Skin epidermis (tissue), 12 donors: ENCODE results near the gene TTYH3.
"Not testable (repeated sequence)": the region's sequence is repeated elsewhere in the genome, so short reads cannot be mapped to it uniquely, and the experiment has no call there.

Experiments
- H3K27ac ChIP-seq, 21 experiments: fragments of 200-600 bp; sonication (generic) in 11 of 21; one replicate each; pipeline ENCODE4 v1.5.0; 2020; ENCODE audit warnings: mild to moderate bottlenecking in 3 of 21, inconsistent platforms in 2 of 21, moderate library complexity in 2 of 21
- H3K4me3 ChIP-seq, 7 experiments: fragments of 200-600 bp; sonication (generic) in 2 of 7; one replicate each; pipeline ENCODE4 v1.5.0; 2020; ENCODE audit warnings: inconsistent platforms in 2 of 7, mild to moderate bottlenecking in 2 of 7, moderate library complexity in 1 of 7

TTYH3 gene

DNA sequence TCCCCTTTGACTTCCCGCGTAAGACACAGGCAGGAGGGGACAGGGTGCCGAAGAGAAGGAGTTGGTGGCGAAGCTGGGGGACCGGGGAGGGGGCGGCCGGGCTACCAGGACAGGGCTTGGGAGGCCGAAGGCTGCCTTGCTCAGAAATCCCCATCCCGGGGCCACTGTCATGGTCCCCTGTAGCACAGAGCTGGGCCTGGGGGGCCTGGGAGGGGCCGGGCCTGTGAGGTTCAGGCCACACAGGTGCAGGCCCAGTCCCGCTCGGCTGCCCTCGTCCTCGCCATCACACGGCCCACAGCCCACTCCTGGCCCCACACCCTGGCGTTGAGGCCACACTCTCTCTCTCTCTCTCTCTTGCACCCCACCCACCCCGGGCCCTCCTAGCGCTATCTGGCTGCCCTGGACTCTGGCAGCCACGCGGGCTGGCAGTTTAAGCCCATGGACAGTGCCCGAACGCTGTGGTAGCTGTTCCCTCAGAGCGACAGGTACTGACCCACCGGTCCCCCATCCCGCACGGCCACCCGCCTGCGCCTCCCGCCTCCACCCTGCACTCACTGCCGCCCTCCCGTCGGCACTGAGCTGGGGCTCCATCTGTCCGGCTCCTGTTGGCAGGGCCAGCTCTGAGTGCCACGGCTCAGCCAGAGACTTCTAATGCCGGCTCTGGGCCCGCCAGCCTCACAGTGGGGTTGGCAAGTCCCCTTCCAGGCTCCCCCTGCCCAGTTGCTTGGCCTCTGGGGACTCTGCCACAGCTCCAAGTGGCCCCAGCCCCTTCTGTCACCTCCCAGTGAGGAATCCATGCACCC, 28.0 kb downstream of the TTYH3 start:
- no peak overlapping the region for H3K27ac ChIP-seq
- no peak overlapping the region for H3K4me3 ChIP-seq

DNA sequence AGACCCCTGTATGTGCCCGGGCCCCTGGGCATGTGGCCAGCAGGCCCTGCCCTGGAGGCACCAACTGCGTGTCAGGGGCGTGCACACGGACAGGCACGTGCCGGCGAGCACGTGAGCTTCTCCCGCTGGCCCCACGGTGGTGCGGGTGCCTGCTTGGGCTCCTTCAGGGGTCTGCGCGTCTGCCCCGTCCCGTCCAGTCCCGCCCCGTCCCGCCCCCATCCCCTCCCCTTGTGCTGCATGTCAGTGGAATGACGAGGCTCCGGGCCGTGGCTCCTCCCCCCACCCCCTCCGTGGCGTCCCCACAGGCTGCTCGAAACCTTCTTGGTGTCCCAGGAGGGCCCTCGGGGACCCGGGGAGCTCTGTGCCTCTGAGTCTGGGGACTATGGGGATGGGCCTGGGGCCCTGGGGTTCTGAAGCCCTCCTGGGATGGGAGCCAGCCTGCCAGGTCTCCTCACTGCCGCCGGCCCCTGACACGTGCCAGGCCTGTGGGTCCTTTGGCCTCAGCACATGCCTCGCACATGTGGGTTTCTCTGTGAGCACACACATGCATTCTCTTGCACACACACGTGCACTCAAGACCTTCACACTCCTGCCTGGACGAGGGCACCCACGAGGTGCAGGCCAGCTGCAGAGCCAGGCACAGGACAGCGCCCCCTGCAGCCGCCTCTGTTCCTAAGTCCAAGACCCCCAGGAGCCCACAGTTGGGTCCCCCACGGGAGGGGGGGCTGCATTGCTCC, 28.7 kb downstream of the TTYH3 start:
- Histone ChIP-seq H3K27ac (no peak overlapping the region), H3K4me3 (no peak overlapping the region)

DNA sequence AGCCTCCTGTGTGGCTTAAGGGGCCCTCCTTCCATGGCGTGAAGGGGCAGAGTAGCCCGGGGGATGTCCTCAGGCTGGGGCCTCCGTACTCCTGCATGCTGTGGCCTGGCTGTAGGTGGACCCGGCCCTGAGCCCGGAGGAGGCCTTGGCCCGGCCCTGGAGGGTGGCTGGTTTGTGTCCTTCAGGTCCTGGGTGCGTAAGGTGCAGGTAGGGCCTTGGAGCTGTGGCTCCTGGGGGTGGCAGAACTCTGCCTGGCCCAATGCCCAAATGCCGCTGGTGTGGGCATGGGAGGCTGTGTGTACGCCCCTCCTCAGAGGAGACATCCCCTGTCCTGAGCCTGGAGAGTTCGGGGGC, 29.3 kb downstream of the TTYH3 start:
- no peak overlapping the region for H3K27ac ChIP-seq
- H3K4me3 ChIP-seq, result no peak overlapping the region

DNA sequence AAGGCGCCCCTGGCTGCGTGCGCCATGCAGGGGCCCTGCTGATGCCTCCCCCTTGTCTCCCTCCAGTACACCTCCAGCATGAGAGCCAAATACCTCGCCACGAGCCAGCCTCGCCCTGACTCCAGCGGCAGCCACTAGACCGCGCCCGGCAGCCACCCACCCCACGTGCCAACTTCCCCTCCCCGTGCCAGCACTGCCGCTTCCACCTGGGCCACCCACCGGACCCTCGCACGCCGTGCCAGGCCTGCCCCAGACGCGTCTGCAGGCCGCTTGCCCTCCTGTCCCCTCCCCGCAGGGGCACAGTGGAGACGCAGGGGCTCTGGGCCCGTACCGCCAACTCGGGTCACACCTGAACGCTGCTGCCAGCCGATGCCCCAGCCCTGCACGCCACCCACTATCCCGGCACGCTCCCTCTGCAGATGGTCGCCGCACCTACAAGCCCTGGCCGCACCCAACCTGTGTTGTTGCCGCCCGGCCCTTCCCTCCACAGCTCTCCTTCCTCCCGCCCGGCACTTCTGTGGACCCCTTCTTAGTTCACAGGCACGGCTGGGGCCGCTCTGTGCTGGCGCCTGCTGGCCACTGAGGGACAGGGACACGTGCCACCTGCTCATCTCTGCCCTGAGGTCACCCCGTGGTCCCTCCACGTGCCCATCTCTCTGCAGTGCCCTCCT, 30.0 kb downstream of the TTYH3 start:
- no peak overlapping the region for H3K27ac ChIP-seq
- no peak overlapping the region for H3K4me3 ChIP-seq

DNA sequence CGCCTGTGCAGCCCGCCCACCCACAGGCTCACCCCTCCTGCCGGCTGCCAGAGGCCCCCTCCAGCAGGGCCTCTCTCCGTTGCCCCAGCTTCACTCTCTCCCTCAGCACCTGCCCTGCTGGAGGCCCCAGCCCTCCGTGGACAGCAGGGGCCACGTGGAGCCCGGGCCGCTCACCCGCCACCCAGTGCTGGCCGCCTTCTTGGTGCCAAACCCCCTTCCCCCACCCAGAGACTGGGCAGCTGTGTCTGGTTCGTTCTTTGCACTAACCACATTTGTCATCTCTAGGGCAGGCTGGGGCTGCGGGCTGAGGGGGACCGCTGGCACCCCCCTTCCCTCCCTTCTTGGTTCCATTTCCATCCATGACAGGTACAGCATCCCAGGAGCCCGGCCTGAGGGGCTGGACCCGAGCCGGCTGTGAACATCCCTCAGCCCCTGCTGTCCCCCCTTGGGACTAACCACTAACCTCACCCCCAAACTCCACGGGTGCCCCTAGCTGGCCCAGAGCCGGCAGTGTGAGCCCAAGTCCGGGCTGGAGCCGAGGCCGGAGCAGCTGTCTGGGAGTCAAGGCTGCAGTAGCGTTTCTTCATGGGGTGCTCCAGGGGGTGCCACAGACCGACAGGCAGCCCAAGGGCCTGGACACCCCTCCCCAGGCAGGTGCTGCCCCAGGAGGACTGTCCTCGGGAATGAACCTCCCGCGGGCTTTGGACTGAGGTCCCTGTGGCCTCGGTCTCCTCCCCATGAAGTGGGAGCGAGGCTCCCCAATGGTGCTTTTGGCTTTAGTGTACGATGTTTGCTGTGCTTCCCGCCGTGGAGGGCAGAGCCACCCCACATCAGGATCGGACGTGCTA, 30.7 kb downstream of the TTYH3 start:
- Histone ChIP-seq H3K27ac (peak overlapping the region in 1 of 21 experiments; percentile 33), H3K4me3 (no peak overlapping the region)

DNA sequence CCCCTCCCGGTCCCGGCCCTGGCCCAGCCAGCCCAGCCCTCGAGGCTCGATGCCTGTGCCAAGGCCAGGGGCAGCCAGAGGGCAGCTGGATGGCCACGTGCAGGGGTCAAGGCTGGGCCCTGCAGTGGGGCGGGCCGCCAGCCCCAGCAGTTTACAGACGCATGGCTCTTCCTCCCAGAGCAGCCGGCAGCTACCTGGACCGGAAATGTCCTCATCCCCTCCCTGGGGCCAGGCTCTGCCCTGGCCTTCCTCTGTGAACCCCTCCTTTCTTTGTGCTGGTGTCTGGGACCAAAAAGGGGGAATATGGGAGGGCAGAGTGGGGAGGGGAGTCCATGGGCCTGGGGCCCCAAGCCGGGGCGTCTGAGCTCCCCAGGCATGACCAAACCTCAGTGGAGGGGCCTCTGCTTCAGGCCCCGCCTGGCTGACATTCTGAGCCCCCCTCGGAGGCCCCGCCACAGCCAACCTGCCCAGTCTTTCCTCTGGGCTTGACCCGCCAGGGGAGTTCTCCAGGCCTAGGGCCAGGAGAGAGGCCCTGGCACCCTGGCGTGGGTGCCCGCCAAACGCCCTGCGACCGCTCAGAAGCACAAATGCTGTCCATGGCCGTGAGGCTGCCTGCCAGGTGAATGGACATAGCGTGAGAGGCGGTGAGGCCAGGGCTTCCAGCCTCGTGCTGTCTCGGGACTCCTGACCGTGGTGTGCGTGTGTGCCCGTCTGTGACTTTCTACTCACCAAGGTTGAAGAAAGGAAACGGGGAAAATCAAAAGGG, 31.5 kb downstream of the TTYH3 start:
- H3K4me3 ChIP-seq, result no peak overlapping the region
- H3K27ac ChIP-seq, result peak overlapping the region in 1 of 21 experiments; percentile 33

DNA sequence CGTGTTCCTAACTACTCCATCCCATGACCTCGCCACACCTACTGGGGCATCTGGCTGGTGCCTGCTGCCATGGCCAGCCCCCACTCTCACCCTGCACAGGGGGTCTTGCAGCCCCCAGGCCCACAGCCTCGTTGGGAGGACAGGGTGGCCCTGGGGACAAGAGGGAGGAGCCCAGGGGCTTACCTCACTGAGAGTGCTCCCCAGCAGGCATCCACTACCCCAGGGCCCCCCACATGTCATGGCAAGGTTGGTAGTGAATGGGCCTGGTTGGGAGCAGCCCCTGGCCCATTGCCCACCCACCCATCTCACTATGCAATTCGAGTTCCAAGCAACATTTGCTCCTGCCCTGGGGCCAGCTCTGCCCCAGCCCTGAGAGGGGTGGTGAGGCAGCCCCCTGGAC, 32.2 kb downstream of the TTYH3 start:
- no peak overlapping the region for H3K4me3 ChIP-seq
- no peak overlapping the region for H3K27ac ChIP-seq

DNA sequence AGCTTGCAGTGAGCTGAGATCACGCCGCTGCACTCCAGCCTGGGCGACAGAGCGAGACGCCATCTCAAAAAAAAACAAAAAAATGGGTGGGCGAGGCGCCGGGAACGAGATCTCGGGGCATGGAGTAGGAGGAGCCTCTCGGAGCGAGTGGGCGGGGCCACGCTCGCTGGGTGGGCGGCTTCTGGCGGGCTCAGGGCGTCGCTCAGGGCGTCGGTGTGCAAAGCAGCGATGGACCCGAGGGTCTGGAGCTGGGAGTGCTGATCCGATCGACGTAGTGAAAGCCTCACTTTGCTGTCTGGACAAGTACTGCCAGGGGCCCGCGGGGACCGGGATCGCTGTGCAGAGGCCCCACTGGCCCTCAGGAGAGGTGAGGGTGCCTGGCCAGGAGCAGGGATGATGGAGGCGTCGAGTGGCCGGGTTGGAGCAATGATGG, 33.6 kb downstream of the TTYH3 start:
- Histone ChIP-seq H3K4me3 (no peak overlapping the region), H3K27ac (no peak overlapping the region)

DNA sequence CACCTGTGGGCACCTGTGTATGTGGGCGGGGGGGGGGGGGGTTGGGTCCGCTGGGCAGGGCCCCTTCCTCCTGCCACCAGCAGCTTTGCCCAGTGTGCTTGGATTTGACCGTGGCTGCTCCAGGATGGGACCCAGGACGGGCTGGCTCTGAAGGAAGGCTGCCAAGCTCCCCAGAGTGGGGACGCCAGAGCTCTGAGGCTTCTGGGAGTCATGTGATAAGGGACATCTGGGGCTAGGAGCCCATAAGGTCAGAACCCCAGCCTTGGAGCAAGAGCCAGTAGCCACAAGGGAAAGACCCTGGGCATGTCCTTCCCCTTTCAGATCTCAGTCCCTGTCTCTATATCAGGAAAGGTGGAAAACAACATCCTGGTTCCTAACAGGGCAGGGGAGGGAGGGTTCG, 34.4 kb downstream of the TTYH3 start:
- Histone ChIP-seq H3K27ac (no peak overlapping the region), H3K4me3 (no peak overlapping the region)

DNA sequence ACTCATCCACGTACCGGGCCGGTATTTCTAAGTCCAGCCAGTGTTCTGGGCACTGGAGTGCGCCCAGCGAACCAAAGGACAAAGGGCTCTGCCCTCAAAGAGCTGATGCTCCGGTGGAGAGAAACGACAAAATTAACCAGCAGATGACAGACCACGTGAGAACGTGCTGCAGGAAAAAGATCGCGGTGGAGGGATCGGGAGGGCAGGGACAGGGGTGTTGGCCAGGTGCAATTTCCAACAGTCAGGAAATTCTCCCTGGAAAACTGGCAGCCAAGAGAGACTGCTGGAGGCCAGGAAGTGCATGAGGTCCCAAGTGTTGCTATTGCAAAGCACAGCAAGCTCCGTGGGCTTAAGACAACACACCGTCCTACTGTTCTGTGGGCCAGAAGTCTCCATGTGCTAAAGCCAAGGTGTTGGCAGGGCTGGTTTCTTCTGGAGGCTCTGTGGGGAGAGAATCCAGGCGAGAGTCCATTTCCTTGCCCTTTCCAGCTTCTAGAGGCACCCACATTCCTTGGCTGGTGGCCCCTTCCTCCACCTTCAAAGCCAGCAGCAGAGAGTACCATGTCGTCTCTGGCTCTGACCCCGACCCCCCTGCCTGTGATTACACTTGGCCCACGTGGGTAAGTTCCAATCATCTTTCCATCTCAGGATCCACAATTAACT, 34.9 kb downstream of the TTYH3 start:
- Histone ChIP-seq H3K4me3 (no peak overlapping the region), H3K27ac (no peak overlapping the region)

DNA sequence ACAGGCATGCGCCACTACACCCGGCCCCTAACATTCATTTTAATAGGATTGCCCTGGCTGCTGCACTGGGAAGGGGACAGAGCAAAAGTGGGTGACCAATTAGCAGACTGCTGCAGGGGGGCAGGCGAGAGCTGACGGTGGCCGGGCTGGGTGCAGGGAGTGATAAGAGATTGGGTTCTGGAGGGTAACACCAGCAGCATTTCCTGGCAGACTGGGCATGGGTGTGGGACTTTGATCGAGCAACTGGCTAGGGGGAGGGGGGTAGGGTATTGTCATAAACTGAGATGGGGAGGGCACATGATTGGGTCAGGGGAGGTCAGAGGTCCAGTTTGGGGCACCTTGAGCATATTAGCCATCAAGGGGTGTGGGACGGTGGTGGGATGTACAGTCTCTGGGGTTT, 36.1 kb downstream of the TTYH3 start:
- Histone ChIP-seq H3K4me3 (no peak overlapping the region), H3K27ac (no peak overlapping the region)

DNA sequence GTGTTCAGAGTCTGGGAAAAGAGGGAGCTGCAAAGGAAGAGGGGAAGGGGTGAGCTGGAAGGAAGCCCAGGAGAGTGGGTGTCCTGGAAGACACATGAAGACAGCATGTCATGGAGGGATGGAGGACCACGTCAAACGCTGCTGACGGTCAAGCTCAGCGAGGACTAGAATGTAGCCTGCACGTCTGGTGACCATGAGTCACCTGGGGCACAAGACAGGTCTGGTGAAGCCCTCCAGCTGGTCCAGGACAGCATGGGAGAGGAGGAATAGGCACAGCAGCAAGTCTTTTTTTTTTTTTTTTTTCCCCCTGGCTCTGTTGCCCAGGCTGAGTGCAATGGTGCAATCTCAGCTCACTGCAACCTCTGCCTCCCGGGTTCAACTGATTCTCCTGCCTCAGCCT, 36.6 kb downstream of the TTYH3 start:
- Histone ChIP-seq H3K27ac (no peak overlapping the region), H3K4me3 (no peak overlapping the region)

DNA sequence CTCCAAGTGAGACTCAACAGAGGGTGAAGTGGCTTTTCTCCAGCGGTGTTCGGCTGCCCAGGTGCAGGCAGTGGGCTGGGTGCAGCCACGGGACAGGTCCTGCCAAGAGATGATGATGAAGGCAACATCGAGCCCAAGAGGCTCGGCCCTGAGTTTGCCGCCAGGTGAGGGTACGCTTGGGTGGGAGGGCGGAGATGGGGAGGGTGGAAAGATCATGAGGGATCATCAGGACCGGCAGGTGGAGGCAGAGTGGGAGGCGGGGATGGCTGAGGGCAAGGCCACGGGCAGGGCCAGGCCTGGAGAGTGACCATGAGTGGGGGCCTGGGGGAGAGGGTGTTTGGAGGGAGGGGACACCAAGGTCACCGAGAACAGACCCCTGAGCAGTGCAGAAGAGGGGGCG, 38.4 kb downstream of the TTYH3 start:
- Histone ChIP-seq H3K27ac (no peak overlapping the region), H3K4me3 (no peak overlapping the region)

DNA sequence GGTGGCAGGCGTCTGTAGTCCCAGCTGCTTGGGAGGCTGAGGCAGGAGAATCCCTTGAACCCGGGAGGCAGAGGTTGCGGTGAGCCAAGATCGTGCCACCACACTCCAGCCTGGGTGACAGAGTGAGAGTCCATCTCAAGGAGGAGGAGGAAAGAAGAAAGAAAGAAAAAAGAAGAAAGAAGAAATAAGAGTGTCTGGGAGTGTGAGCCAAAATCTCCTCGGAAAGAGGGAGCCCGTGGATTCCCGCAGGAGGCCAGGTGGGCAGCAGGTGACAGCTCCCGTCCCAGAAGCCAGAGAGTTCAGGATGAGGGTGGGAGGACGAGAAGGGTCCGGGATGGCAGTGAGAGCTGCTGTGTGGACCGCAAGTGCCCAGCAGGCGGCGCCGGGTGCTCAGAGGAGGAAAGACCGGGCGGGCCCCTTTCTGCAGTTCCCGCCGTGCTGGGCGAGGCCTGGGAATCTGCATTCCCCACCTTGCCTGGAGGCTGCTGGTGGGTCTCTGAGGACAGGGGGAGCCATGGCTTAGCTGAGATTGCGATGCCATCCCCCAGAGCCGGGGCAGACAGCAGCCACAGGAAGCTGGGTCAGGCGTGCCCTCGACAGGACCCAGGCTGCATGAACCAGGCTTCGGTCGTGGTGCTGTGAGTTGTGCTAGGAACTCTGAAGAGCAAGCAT, 39.1 kb downstream of the TTYH3 start:
- H3K27ac ChIP-seq, result no peak overlapping the region
- no peak overlapping the region for H3K4me3 ChIP-seq

DNA sequence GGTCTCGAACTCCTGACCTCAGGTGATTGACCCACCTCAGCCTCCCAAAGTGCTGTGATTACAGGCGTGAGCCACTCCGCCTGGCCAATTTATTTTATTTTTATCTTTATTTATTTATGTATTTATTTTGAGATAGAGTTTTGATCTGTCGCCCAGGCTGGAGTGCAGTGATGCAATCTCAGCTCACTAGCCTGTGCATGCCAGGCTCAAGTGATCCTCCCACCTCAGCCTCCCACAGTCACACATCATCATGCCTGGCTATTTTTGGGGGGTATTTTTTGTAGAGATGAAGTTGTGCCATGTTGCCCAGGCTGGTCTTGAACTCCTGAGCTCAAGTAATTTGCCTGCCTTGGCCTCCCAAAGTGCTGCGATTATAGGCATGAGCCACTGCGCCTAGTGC, 41.4 kb downstream of the TTYH3 start:
- not testable (repeated sequence) for H3K4me3 ChIP-seq, H3K27ac ChIP-seq

DNA sequence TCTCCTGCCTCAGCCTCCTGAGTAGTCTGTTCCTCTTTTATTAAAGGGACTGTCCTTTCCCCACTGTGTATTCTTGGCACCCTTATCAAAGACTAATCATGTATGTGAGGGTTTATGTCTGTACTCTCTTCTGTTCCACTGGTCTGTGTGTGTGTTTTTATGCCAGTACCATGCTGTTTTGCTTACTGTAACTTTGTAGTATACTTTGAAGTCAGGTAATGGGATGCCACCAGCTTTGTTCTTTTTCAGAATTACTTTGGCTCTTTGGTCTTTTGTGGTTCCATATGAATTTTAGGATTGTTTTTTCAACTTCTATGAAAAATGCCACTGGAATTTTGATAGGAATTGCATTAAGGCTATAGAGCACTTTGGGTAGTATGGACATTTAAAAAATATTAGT, 42.1 kb downstream of the TTYH3 start:
- Histone ChIP-seq H3K4me3 (no peak overlapping the region), H3K27ac (no peak overlapping the region)

DNA sequence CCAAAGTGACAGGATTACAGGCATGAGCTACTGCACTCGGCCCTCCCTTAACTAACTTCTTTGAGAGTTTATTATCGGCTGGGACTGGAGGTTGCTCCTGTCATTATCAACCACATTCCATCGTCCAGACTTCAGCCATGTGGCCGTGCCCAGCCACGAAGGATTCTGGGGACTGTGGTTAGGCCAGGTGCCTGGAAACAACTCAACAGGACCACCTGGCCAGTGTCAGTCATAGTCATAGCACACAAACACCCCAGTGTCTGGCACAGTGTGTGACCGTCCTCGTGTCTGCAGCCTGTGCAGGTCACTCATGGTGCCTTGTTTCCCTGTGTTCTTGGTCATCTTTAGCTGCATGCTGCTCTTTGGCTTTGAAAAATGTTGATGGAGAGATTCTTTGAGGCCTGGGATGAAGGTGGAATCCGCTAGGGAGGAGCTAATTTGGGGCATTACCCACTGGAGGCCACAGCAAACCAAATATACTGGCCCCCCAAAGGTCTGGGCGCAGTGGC, 43.5 kb downstream of the TTYH3 start:
- H3K27ac ChIP-seq, result no peak overlapping the region
- no peak overlapping the region for H3K4me3 ChIP-seq

DNA sequence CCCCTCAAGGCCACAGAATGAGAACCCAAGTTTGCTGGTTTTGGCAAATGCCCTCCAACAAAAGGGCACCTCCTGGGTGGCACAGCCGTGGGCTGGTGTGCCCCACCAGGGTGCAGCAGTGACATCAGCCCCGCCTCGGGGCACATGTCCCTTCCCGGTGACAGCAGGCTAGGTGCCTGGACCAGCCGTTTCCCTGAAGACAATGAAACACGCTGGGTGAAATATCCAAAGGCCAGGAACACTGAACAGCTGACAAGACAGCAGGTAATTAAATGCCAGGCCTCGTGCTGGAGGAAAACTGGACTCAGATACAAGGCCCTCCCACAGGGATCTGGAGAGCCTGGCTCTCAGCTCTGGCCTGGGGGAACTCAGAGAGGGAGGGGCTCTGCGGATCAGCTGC, 44.8 kb downstream of the TTYH3 start:
- H3K27ac ChIP-seq, H3K4me3 ChIP-seq: not testable (repeated sequence)
